H1 (cell line): ENCODE data around the gene KCNMA1. TPM values are rescaled to one million over a fixed set of nuclear protein-coding genes. Genes with fewer than 3 reads are reported as not detected.

Experiments
- SP4 ChIP-seq: IDR thresholded peaks from 2 replicates; pipeline ENCODE4 v1.6.1; 2012; ENCODE audit warnings: low read length, inconsistent platforms
- TBP ChIP-seq: IDR thresholded peaks from 2 replicates; pipeline ENCODE4 v1.6.1; 2011; ENCODE audit warnings: low read depth, low read length, improper control_type of control experiment
- polyA plus RNA-seq, 7 experiments: library from polyadenylated mRNA; depleted of rRNA in 3 of 7; stranded (reverse) in 5 of 7; unstranded in 2 of 7; fragments of >200 nt in 5 of 7; fragments of 200-250 nt in 2 of 7; gene quantifications; 1 replicate in 5 of 7; 2 replicates in 1 of 7; 4 replicates in 1 of 7; pipeline versions ENCODE4 v1.2.1 to v1.2.3, GENCODE V29; 2011 to 2013; ENCODE audit warnings: missing spikeins in 2 of 7, mixed read lengths in 2 of 7
- total RNA-seq: library from RNA; stranded (reverse); fragmentation: NEBNext Ultra II Directional; extraction: Animal tissue kit (Norgen Biotek cat#: 25700); gene quantifications from 2 replicates; pipeline ENCODE4 v1.2.1, GENCODE V29; 2021

KCNMA1 gene
- total and polyA plus RNA-seq, 2 of the 8 experiments (the other 6 are each of a cell fraction or from before 2014, with no cell fraction given): 10.2 to 11.1 TPM

DNA sequence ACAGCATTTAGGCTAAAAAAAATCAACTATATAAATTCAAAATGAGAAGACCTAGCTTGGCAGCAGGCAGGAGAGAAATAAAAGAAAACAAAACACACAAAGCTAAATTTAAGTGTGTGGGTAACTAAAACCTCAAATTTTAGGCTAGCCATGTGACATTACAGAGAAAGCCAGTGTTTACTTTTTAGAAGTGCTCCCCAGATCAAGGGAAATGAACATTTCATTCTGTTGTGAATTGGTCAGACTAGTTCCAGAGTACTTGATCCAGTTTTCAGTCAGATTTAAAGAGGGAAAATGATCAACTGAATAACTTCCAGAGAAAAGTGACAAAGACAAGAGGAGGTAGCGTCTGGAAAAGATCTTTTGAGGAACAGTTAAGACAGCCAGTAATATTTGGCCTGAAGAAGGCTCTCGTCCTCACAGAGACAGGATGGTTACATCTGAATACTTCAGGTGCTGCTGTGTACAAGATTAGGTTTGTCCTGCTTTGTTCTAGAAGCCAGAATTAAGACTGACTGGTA is 563.4 kb downstream of the KCNMA1 start (continued):
- no peak for TF ChIP-seq TBP
- TF ChIP-seq SP4: no peak
